Heart left ventricle (tissue), 13 donors: Measurements from ENCODE around the gene TF.

Experiments
- CTCF ChIP-seq, 12 donors: fragments of 200-600 bp; sonication (generic) in 4 of 12; IDR thresholded peaks; one replicate each; pipeline versions ENCODE4 v1.5.0 to v1.8.0; 2018 to 2022; ENCODE audit warnings: antibody characterized with exemption in 12 of 12, mild to moderate bottlenecking in 5 of 12
- POLR2A ChIP-seq, 2 donors: fragments of 450-650 bp; IDR thresholded peaks; one replicate each; pipeline ENCODE4 v1.6.1; 2017; ENCODE audit warnings: antibody characterized with exemption in 2 of 2, mild to moderate bottlenecking in 2 of 2, moderate library complexity in 2 of 2
- donor health status: ischemic (EF 13 %, LVEDD 7.1; RV severe dilation, severe dysfunction).
- donor health status: DM: no; HTN: yes; CAD: no.
- donor health status: DM: no; HTN: no; CAD: no.
- donor health status: ischemic (EF 25% LVEDD 6.9; RV normal size, moderate dysfunction).
- donor health status: ischemic (EF 25% LVEDD 5.7; RV mildly dilated, moderate dysfunction).
- donor health status: ischemic (EF 35%, LVEDD 5.7; RV mildly dilated, moderate dysfunction).
- donor health status: nonischemic (EF 11% LVEDD 7.7; RV severe dilation, severe dysfunction).
- donor health status: DM: yes; HTN: yes; CAD: no.
- donor health status: PGD.
- donor health status: ischemic (EF 29% LVEDD 5.4; RV normal size, mild dysfunction).
- donor health status: nonischemic (EF 23%, LVEDD 6.1; RV moderate dilation, normal function).

- TF ChIP-seq CTCF (IDR thresholded peaks at IDR 0.05) (no peak), POLR2A (IDR thresholded peaks at IDR 0.05) (no peak)
Measured at GRCh38 chr3:133831966-133832801, 86.0 kb downstream of the TF start.
